ENCODE data around the gene RDH5.

DNA sequence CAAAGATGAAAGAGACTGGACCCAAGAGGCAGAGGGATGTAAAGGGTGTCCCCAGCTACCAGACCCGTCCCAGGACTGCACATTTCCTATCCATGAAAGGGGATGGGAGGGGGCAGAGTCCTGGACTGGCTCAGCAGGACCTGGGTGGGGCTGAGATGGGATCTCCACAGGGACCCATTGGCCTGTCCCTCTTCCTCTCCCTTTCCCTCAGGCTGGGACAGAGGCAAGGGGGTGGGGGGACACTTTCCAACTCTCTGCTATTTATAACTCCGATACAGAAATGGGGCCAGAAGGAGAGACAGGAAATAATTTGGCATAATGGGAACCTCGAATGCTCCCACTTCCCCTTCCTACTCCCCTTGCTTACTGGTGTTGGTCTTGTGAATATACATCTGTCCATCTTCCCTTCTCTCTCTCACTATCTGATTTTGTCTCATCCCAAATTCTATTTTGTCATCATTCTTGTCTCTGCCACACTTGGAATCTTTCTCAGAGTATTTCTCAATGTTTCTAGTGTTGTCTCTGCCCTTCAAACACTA, 11.4 kb upstream of the RDH5 start:
- TF ChIP-seq, protein P1, sequence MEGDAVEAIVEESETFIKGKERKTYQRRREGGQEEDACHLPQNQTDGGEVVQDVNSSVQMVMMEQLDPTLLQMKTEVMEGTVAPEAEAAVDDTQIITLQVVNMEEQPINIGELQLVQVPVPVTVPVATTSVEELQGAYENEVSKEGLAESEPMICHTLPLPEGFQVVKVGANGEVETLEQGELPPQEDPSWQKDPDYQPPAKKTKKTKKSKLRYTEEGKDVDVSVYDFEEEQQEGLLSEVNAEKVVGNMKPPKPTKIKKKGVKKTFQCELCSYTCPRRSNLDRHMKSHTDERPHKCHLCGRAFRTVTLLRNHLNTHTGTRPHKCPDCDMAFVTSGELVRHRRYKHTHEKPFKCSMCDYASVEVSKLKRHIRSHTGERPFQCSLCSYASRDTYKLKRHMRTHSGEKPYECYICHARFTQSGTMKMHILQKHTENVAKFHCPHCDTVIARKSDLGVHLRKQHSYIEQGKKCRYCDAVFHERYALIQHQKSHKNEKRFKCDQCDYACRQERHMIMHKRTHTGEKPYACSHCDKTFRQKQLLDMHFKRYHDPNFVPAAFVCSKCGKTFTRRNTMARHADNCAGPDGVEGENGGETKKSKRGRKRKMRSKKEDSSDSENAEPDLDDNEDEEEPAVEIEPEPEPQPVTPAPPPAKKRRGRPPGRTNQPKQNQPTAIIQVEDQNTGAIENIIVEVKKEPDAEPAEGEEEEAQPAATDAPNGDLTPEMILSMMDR (IDR thresholded peaks at IDR 0.05): no peak
- TF ChIP-seq POLR2A (IDR thresholded peaks at IDR 0.05): no peak

All from adrenal gland (tissue), 5 donors.